ENCODE data around the gene IL33. TPM values are rescaled to one million over a fixed set of nuclear protein-coding genes. Genes with fewer than 3 reads are reported as not detected.

Gene IL33
- total and polyA plus RNA-seq, 2 experiments from 2014 or later: not detected

DNA sequence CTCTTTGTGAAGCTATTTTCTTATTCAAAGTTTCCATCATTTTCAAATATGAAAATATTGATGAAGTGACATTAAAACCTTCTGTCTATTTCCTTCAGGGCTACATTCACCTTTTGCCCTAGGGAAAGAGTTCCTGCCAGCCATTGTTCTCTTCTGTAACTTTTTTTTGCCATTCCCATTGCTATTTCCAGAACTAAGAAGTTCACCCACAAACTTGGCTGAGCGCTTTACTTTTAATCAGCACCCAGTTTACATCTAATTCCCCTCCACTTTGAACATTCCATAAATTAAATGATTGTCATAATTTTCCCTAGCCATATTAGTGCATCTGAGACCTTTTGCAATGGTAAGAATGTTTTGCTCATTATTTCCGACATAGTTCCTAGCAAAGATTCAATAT is 4.4 kb downstream of the IL33 start (continued):
- TF ChIP-seq, protein P1, sequence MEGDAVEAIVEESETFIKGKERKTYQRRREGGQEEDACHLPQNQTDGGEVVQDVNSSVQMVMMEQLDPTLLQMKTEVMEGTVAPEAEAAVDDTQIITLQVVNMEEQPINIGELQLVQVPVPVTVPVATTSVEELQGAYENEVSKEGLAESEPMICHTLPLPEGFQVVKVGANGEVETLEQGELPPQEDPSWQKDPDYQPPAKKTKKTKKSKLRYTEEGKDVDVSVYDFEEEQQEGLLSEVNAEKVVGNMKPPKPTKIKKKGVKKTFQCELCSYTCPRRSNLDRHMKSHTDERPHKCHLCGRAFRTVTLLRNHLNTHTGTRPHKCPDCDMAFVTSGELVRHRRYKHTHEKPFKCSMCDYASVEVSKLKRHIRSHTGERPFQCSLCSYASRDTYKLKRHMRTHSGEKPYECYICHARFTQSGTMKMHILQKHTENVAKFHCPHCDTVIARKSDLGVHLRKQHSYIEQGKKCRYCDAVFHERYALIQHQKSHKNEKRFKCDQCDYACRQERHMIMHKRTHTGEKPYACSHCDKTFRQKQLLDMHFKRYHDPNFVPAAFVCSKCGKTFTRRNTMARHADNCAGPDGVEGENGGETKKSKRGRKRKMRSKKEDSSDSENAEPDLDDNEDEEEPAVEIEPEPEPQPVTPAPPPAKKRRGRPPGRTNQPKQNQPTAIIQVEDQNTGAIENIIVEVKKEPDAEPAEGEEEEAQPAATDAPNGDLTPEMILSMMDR (conservative IDR thresholded peaks at IDR 0.05; ENCODE audit: low read depth in 2 of 2): no peak
- TF ChIP-seq STAT1 (IDR thresholded peaks at IDR 0.05; ENCODE audit: unreplicated experiment): no peak
- no peak for TF ChIP-seq ZNF114 (CRISPR knock-in tag; IDR thresholded peaks at IDR 0.05)
- no peak for TF ChIP-seq ZNF331 (CRISPR knock-in tag; IDR thresholded peaks at IDR 0.05; ENCODE audit: low read depth)
- no peak for TF ChIP-seq CREB1 (CRISPR knock-in tag; IDR thresholded peaks at IDR 0.05; ENCODE audit: low read depth)
- TF ChIP-seq POLR2AphosphoS5 (IDR thresholded peaks at IDR 0.05; ENCODE audit: low read depth): no peak
- TF ChIP-seq EZH2phosphoT487 (IDR thresholded peaks at IDR 0.05; ENCODE audit: unreplicated experiment): no peak

DNA sequence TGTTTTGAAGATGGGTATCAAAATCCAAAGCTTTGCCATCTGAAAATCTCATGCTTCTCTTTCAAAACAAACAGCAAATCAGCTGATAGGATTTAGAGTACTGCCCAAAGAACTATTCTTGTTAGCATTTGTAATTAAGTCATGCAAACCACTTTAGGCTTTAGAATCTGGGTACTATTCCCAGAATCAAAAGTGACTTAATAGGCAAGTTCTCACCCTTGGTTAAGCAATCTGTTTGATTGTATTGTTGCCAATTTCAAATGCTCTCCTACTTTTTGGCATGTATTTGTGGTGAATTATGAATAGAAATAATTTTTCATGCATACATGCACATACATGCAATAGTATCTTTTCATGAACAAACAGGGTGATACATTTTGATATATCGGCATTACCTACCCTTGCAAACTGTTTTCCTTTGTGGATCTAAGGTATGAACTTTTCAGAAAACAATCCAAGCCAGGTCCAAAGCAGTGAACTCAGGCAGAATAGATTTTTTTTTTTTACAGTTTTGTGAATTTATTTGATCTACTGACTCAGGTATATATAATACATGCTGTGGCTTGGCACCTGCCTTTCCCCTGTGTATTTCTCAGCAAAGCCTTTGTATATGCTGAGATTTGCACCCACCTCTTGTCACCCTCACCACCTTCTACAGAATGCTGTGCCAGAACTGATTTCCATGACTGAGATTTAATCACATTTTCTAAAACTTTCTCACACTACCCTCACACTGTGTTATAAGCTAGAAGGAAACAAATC is 9.0 kb downstream of the IL33 start:
- no peaks in the 10 kb centered on the region for H3K27me3 ChIP-seq (ENCODE audit: insufficient read depth)
- no peaks in the 10 kb centered on the region for H3K79me2 ChIP-seq (replicated peaks; ENCODE audit: insufficient read depth)
- H3K4me3 ChIP-seq: no peak overlapping the region
- H3K36me3 Mint-ChIP-seq (ENCODE audit: low read depth): no peaks in the 10 kb centered on the region
- TF ChIP-seq, protein P2, sequence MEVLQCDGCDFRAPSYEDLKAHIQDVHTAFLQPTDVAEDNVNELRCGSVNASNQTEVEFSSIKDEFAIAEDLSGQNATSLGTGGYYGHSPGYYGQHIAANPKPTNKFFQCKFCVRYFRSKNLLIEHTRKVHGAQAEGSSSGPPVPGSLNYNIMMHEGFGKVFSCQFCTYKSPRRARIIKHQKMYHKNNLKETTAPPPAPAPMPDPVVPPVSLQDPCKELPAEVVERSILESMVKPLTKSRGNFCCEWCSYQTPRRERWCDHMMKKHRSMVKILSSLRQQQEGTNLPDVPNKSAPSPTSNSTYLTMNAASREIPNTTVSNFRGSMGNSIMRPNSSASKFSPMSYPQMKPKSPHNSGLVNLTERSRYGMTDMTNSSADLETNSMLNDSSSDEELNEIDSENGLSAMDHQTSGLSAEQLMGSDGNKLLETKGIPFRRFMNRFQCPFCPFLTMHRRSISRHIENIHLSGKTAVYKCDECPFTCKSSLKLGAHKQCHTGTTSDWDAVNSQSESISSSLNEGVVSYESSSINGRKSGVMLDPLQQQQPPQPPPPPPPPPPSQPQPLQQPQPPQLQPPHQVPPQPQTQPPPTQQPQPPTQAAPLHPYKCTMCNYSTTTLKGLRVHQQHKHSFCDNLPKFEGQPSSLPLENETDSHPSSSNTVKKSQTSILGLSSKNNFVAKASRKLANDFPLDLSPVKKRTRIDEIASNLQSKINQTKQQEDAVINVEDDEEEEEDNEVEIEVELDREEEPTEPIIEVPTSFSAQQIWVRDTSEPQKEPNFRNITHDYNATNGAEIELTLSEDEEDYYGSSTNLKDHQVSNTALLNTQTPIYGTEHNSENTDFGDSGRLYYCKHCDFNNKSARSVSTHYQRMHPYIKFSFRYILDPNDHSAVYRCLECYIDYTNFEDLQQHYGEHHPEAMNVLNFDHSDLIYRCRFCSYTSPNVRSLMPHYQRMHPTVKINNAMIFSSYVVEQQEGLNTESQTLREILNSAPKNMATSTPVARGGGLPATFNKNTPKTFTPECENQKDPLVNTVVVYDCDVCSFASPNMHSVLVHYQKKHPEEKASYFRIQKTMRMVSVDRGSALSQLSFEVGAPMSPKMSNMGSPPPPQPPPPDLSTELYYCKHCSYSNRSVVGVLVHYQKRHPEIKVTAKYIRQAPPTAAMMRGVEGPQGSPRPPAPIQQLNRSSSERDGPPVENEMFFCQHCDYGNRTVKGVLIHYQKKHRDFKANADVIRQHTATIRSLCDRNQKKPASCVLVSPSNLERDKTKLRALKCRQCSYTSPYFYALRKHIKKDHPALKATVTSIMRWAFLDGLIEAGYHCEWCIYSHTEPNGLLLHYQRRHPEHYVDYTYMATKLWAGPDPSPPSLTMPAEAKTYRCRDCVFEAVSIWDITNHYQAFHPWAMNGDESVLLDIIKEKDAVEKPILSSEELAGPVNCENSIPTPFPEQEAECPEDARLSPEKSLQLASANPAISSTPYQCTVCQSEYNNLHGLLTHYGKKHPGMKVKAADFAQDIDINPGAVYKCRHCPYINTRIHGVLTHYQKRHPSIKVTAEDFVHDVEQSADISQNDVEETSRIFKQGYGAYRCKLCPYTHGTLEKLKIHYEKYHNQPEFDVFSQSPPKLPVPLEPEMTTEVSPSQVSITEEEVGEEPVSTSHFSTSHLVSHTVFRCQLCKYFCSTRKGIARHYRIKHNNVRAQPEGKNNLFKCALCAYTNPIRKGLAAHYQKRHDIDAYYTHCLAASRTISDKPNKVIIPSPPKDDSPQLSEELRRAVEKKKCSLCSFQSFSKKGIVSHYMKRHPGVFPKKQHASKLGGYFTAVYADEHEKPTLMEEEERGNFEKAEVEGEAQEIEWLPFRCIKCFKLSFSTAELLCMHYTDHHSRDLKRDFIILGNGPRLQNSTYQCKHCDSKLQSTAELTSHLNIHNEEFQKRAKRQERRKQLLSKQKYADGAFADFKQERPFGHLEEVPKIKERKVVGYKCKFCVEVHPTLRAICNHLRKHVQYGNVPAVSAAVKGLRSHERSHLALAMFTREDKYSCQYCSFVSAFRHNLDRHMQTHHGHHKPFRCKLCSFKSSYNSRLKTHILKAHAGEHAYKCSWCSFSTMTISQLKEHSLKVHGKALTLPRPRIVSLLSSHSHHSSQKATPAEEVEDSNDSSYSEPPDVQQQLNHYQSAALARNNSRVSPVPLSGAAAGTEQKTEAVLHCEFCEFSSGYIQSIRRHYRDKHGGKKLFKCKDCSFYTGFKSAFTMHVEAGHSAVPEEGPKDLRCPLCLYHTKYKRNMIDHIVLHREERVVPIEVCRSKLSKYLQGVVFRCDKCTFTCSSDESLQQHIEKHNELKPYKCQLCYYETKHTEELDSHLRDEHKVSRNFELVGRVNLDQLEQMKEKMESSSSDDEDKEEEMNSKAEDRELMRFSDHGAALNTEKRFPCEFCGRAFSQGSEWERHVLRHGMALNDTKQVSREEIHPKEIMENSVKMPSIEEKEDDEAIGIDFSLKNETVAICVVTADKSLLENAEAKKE (CRISPR knock-in tag; IDR thresholded peaks at IDR 0.05): no peak
- no peak for TF ChIP-seq STAT1 (IDR thresholded peaks at IDR 0.05; ENCODE audit: unreplicated experiment)
- TF ChIP-seq EZH2 (IDR thresholded peaks at IDR 0.05; ENCODE audit: low read depth, unreplicated experiment): no peak
- TF ChIP-seq, protein P3, sequence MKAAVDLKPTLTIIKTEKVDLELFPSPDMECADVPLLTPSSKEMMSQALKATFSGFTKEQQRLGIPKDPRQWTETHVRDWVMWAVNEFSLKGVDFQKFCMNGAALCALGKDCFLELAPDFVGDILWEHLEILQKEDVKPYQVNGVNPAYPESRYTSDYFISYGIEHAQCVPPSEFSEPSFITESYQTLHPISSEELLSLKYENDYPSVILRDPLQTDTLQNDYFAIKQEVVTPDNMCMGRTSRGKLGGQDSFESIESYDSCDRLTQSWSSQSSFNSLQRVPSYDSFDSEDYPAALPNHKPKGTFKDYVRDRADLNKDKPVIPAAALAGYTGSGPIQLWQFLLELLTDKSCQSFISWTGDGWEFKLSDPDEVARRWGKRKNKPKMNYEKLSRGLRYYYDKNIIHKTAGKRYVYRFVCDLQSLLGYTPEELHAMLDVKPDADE (IDR thresholded peaks at IDR 0.05): no peak
- TF ChIP-seq, protein P1 (conservative IDR thresholded peaks at IDR 0.05; ENCODE audit: low read depth in 2 of 2): no peak
- no peak for TF ChIP-seq CREB1 (CRISPR knock-in tag; IDR thresholded peaks at IDR 0.05; ENCODE audit: low read depth)
- TF ChIP-seq EZH2phosphoT487 (IDR thresholded peaks at IDR 0.05; ENCODE audit: unreplicated experiment): no peak
- no peak for TF ChIP-seq NANOG (IDR thresholded peaks at IDR 0.05; ENCODE audit: borderline replicate concordance)
- no peaks in the 10 kb centered on the region for H3K36me3 ChIP-seq (ENCODE audit: insufficient read depth)
- no peak overlapping the region for H3K27ac ChIP-seq (ENCODE audit: low read depth)
- peaks cover 12% of the 10 kb centered on the region for H3K4me1 ChIP-seq (ENCODE audit: insufficient read depth)
- peaks cover 13% of the 10 kb centered on the region for H3K4me1 Mint-ChIP-seq
- no peak overlapping the region for H2AFZ ChIP-seq
- no peaks in the 10 kb centered on the region for H4K20me1 ChIP-seq (replicated peaks; ENCODE audit: insufficient read depth)
- H3F3A ChIP-seq (replicated peaks; ENCODE audit: low read depth): no peaks in the 10 kb centered on the region
- H3K27me3 Mint-ChIP-seq (ENCODE audit: insufficient read depth, low read depth, poor library complexity): no peaks in the 10 kb centered on the region
- no peaks in the 10 kb centered on the region for H3K9me2 ChIP-seq (ENCODE audit: insufficient read depth)
- no peak for ATAC-seq
- no peaks in the 10 kb centered on the region for H3K9me3 Mint-ChIP-seq
- no peak overlapping the region for H3K4me3 Mint-ChIP-seq
- no peak overlapping the region for H3K27ac Mint-ChIP-seq
- no peak overlapping the region for H3K4me2 ChIP-seq
- DNase-seq (ENCODE audit: low spot score): no peak

Data from GM23338 (cell line).